NK-92 (cell line): ENCODE results near the gene ZNRF1.
"Not testable (repeated sequence)": the region's sequence is repeated elsewhere in the genome, so short reads cannot be mapped to it uniquely, and the experiment has no call there.

Experiments used
- DNase-seq: peaks from one replicate; lab custom pipeline; 2025; ENCODE audit not compliant: unreplicated experiment; lab: John Stamatoyannopoulos, UW

Gene ZNRF1

GRCh38 chr16:74998481-74999218, at the start of gene ZNRF1:
Gene ZNRF1 (plus strand): TSS chr16:74999024. CDS start chr16:74999672, 648 bp downstream.
- DNase-seq = no peak

GRCh38 chr16:74949309-74949708, 49.5 kb upstream of the ZNRF1 start:
- DNase-seq = no peak

GRCh38 chr16:74950511-74950910, 48.3 kb upstream of the ZNRF1 start:
- no peak for DNase-seq

GRCh38 chr16:74951206-74951605, 47.6 kb upstream of the ZNRF1 start:
- DNase-seq = no peak

- DNase-seq = no peak
Measured at GRCh38 chr16:74951681-74952080, 47.1 kb upstream of the ZNRF1 start.

GRCh38 chr16:74954763-74955162, 44.1 kb upstream of the ZNRF1 start:
- no peak for DNase-seq

GRCh38 chr16:74973304-74973703, 25.5 kb upstream of the ZNRF1 start:
- no peak for DNase-seq

GRCh38 chr16:74975591-74975990, 23.2 kb upstream of the ZNRF1 start:
- DNase-seq = no peak

- no peak for DNase-seq
Measured at GRCh38 chr16:74982256-74982655, 16.6 kb upstream of the ZNRF1 start.

GRCh38 chr16:74984194-74984528, 14.7 kb upstream of the ZNRF1 start:
- no peak for DNase-seq

- peak; percentile 92 for DNase-seq
Measured at GRCh38 chr16:74984529-74985296, 14.1 kb upstream of the ZNRF1 start, which contains the start of gene WDR59. Gene WDR59 (minus strand): TSS chr16:74985123. CDS start chr16:74985017, 106 bp downstream.

GRCh38 chr16:74987027-74987681, 11.7 kb upstream of the ZNRF1 start:
- no peak for DNase-seq

- not testable (repeated sequence) for DNase-seq
Measured at GRCh38 chr16:74989864-74990263, 9.0 kb upstream of the ZNRF1 start.

GRCh38 chr16:74990832-74991231, 8.0 kb upstream of the ZNRF1 start:
- DNase-seq = no peak

GRCh38 chr16:74991268-74991592, 7.6 kb upstream of the ZNRF1 start:
- DNase-seq = no peak

GRCh38 chr16:74991593-74992403, 7.0 kb upstream of the ZNRF1 start:
- no peak for DNase-seq

GRCh38 chr16:74995986-74996385, 2.8 kb upstream of the ZNRF1 start:
- no peak for DNase-seq

- no peak for DNase-seq
Measured at GRCh38 chr16:74997042-74997491, 1.8 kb upstream of the ZNRF1 start.

- DNase-seq = no peak
Measured at GRCh38 chr16:74999219-74999608, 390 bp downstream of the ZNRF1 start.

- no peak for DNase-seq
Measured at GRCh38 chr16:74999609-75000480, 1.0 kb downstream of the ZNRF1 start.
